CD4-positive, CD25-positive, alpha-beta regulatory T cell (primary cell): ENCODE measurements around the gene LRCH3. TPM values are rescaled to one million over a fixed set of nuclear protein-coding genes. Genes with fewer than 3 reads are reported as not detected.

Experiments used
- ATAC-seq, 2 donors: fragments of 150-1000 bp; cut with Tn5 transposase; one replicate each; pipeline ENCODE4 v1.10.0; 2021; ENCODE audit warnings: low read depth in 2 of 2, moderate number of reproducible peaks in 2 of 2, moderate library complexity in 1 of 2
- DNase-seq, 3 donors: peaks; one replicate each; pipeline versions ENCODE4 v3.0.0 to v3.0.0-alpha.2; 2012 to 2022; ENCODE audit warnings: mixed read lengths in 1 of 3
- H3K27ac ChIP-seq: one replicate; pipeline ENCODE4 v1.7.0; 2013; ENCODE audit warnings: mild to moderate bottlenecking, low read length; ENCODE audit not compliant: insufficient read depth, poor library complexity, severe bottlenecking
- H3K27me3 ChIP-seq: one replicate; pipeline ENCODE4 v1.7.0; 2013; ENCODE audit warnings: low read length; ENCODE audit not compliant: control insufficient read depth, insufficient read depth
- H3K36me3 ChIP-seq: one replicate; pipeline ENCODE4 v1.7.0; 2013; ENCODE audit warnings: mild to moderate bottlenecking, low read length, moderate library complexity; ENCODE audit not compliant: control insufficient read depth, insufficient read depth
- H3K4me1 ChIP-seq: 2 replicates; pipeline ENCODE4 v1.7.0; 2013; ENCODE audit warnings: mild to moderate bottlenecking, low read length; ENCODE audit not compliant: insufficient read depth, control insufficient read depth, poor library complexity, severe bottlenecking
- H3K4me3 ChIP-seq: one replicate; pipeline ENCODE4 v1.7.0; 2013; ENCODE audit warnings: low read depth, mild to moderate bottlenecking, low read length, moderate library complexity
- H3K9me3 ChIP-seq, 2 experiments: 1 replicate in 1 of 2; 2 replicates in 1 of 2; pipeline ENCODE4 v1.7.0; 2013; ENCODE audit warnings: low read length in 2 of 2, mild to moderate bottlenecking in 1 of 2, moderate library complexity in 1 of 2; ENCODE audit not compliant: control insufficient read depth in 2 of 2
- H3K27ac Mint-ChIP-seq, 3 donors: one replicate each; pipeline ENCODE4 v1.8.0; 2020 to 2022; ENCODE audit warnings: mild to moderate bottlenecking in 3 of 3, mixed read lengths in 3 of 3, moderate library complexity in 2 of 3
- H3K27me3 Mint-ChIP-seq: one replicate; pipeline ENCODE4 v1.8.0; 2022; ENCODE audit warnings: mild to moderate bottlenecking, mixed read lengths
- H3K36me3 Mint-ChIP-seq: one replicate; pipeline ENCODE4 v1.8.0; 2020; ENCODE audit warnings: mixed read lengths
- H3K4me1 Mint-ChIP-seq, 4 donors: one replicate each; pipeline ENCODE4 v1.8.0; 2020 to 2022; ENCODE audit warnings: mixed read lengths in 4 of 4, mild to moderate bottlenecking in 1 of 4
- H3K4me3 Mint-ChIP-seq, 4 donors: one replicate each; pipeline ENCODE4 v1.8.0; 2020 to 2022; ENCODE audit warnings: mild to moderate bottlenecking in 4 of 4, mixed read lengths in 4 of 4, moderate library complexity in 3 of 4
- H3K9me3 Mint-ChIP-seq, 7 donors: one replicate each; pipeline ENCODE4 v1.8.0; 2020 to 2022; ENCODE audit warnings: mixed read lengths in 7 of 7, mild to moderate bottlenecking in 3 of 7, moderate library complexity in 2 of 7
- polyA plus RNA-seq, 4 donors: library from polyadenylated mRNA; unstranded; fragments of 300-500 nt; fragmentation: Illumina TruSeq; gene quantifications; one replicate each; pipeline ENCODE4 v1.2.3, GENCODE V29; 2021
- total RNA-seq: library from RNA; stranded (reverse); gene quantifications from one replicate; pipeline ENCODE4 v1.2.3, GENCODE V29; 2022

LRCH3 gene
- total and polyA plus RNA-seq, 5 donors from 2014 or later = 12.2 to 66.1 (median 17.5) TPM

- Mint-ChIP-seq H3K36me3 (peaks cover 24% of the 10 kb centered on the region), H3K27me3 (no peaks in the 10 kb centered on the region), H3K9me3 (no peaks in the 10 kb centered on the region), H3K27ac (peak overlapping the region in 2 of 3 donors; percentile 28 to 72), H3K4me1 (peaks cover 6 to 8% (median 7%) of the 10 kb centered on the region in 4 donors), H3K4me3 (no peak overlapping the region)
- H3K4me3 ChIP-seq = no peak overlapping the region
- no peaks in the 10 kb centered on the region for H3K4me1 ChIP-seq
- DNase-seq (no peak), ATAC-seq (no peak)
- H3K36me3 ChIP-seq = peaks cover 32% of the 10 kb centered on the region
- H3K27ac ChIP-seq = no peak overlapping the region
- no peaks in the 10 kb centered on the region for H3K9me3 ChIP-seq
- H3K27me3 ChIP-seq = no peaks in the 10 kb centered on the region
These were observed 29.7 kb downstream of the LRCH3 start for GRCh38 chr3:197820550-197821335.

DNA sequence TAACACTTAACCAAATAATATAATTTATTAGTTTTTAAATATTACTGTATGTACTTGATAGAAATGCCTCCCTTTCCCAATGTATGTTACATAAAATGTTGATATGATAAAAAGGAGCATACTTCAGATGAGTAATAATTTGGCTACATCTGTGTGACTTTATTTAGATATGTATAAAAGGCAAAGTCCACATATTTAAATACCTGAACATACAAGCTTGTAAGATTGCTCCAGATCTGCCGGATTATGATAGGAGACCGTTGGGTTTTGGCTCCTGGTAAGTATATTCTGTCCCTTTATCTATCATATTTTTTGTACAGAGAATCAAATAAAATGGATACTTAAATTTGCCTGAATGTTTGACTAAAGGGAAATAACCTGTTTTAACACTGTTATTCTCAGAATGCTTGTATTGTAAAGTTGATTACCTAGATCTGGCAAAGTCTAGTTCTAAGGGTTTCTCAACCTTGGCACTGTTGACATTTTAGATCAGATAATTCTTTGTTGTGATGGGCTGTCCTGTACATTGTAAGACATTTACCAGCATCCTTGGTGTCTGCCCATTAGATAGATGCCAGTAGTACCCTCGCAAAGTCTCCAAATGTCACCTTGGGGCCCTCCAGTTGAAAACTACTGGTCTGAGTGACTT, 38.5 kb downstream of the LRCH3 start:
- no peaks in the 10 kb centered on the region for H3K9me3 ChIP-seq
- DNase-seq (no peak), ATAC-seq (no peak)
- peaks cover 59% of the 10 kb centered on the region for H3K36me3 ChIP-seq
- H3K4me1 ChIP-seq = no peaks in the 10 kb centered on the region
- H3K27me3 ChIP-seq = no peaks in the 10 kb centered on the region
- no peak overlapping the region for H3K27ac ChIP-seq
- Mint-ChIP-seq H3K27me3 (no peaks in the 10 kb centered on the region), H3K36me3 (peaks cover 38% of the 10 kb centered on the region), H3K4me1 (peaks cover 0 to 8% (median 5%) of the 10 kb centered on the region in 4 donors), H3K9me3 (no peaks in the 10 kb centered on the region), H3K27ac (peak overlapping the region in 1 of 3 donors; percentile 62), H3K4me3 (no peak overlapping the region)
- H3K4me3 ChIP-seq = no peak overlapping the region

DNA sequence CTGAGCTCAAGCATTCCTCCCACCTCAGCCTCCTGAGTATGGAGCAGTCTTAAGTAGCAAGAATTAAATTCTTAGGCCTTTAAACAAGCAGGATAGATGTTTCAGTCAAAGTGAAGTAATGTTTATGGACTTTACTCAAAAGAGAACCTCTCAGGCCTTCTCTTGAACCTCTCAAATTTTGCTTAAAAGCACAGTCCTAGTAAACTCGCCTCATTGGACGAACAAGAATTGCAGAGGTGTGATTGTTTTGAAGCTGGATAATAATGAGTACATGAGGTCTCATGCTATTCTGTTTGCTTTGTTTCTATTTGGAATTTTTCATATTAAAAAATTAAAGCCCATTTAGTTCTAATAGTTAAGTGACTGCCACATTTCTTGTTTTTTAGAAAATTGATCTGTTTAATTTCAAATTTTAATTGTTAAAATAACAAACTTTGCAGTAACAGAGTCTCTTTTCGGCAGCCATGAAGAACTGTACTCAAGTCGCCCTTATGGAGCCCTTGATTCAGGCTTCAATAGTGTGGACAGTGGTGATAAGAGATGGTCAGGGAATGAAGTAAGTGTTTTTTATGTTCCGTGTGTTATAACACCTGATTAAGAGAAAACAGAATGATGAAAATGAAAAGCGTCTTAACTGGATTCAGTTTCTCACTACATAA, 39.4 kb downstream of the LRCH3 start:
- Histone ChIP-seq H3K27me3 (no peaks in the 10 kb centered on the region), H3K27ac (no peak overlapping the region), H3K36me3 (peaks cover 60% of the 10 kb centered on the region), H3K4me3 (no peak overlapping the region), H3K9me3 (no peaks in the 10 kb centered on the region), H3K4me1 (no peaks in the 10 kb centered on the region)
- ATAC-seq (no peak), DNase-seq (no peak)
- no peaks in the 10 kb centered on the region for H3K9me3 Mint-ChIP-seq
- H3K4me3 Mint-ChIP-seq = no peak overlapping the region
- peaks cover 0 to 7% (median 5%) of the 10 kb centered on the region in 4 donors for H3K4me1 Mint-ChIP-seq
- H3K27ac Mint-ChIP-seq = no peak overlapping the region
- H3K36me3 Mint-ChIP-seq = peaks cover 34% of the 10 kb centered on the region
- no peaks in the 10 kb centered on the region for H3K27me3 Mint-ChIP-seq

DNA sequence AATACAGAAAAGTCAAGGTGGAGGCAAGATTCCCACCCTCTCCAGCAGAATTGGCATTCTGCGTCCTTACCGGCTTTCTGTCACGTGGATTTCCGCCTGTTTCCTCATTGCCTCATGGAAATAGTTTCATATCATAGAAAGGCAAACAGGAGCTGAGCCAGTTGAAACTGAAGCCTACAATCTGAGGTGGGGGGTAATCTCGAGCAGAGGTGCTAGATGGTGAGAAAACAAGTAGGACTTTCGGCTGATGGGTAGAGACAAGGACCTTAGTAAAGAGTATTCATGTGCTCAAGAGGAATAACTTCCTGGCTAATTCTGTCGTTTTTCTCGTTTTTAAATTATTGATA, 39.9 kb downstream of the LRCH3 start:
- H3K4me3 ChIP-seq = no peak overlapping the region
- DNase-seq (no peak), ATAC-seq (no peak)
- peaks cover 63% of the 10 kb centered on the region for H3K36me3 ChIP-seq
- no peaks in the 10 kb centered on the region for H3K9me3 ChIP-seq
- Mint-ChIP-seq H3K9me3 (no peaks in the 10 kb centered on the region), H3K4me3 (no peak overlapping the region), H3K4me1 (peaks cover 0 to 9% (median 3%) of the 10 kb centered on the region in 4 donors), H3K36me3 (peaks cover 39% of the 10 kb centered on the region), H3K27ac (peak overlapping the region in 1 of 3 donors; percentile 60), H3K27me3 (no peaks in the 10 kb centered on the region)
- no peaks in the 10 kb centered on the region for H3K27me3 ChIP-seq
- H3K27ac ChIP-seq = no peak overlapping the region
- no peaks in the 10 kb centered on the region for H3K4me1 ChIP-seq

DNA sequence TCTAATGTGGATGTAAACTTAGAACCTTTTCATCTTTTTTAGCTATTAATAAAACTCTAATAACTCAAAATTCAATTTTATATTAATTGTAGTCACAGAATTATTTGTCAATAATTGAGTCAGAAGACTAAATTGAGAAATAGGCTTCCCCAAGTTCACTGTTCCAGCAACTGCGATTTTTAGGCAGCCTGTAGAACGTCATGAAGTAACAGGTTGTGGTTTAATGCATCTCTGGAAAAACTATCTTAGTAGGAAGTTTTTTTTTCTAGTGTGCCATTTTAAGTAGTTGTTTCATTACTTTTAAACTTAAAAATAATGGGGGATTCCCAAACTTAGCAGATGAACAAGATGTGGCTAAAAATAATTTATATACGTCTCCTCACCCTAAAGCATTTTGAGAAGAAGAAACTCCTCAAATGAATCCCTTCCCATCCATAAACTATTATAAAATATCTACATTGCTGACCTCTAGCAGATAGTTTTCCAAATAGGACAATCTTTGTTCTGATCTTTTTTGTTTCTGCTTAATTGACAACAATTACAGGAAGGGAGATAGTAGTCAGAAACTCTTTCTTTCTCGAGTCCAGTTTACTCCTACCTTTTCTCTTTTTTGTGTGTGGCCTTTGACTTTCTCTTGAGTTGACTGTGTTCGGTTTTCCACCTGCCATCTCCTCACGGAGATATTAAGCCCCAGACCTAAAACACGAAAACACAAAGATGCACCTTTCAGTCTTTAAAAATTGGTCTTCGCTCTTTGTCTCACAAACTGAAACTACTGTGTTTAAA, 43.1 kb downstream of the LRCH3 start:
- H3K4me3 Mint-ChIP-seq = no peak overlapping the region
- H3K36me3 ChIP-seq = peaks cover 63% of the 10 kb centered on the region
- DNase-seq = no peak
- peaks cover 35% of the 10 kb centered on the region for H3K36me3 Mint-ChIP-seq
- peak overlapping the region in 1 of 3 donors; percentile 7 for H3K27ac Mint-ChIP-seq
- no peak for ATAC-seq
- H3K27me3 ChIP-seq = no peaks in the 10 kb centered on the region
- H3K27ac ChIP-seq = no peak overlapping the region
- no peaks in the 10 kb centered on the region for H3K4me1 ChIP-seq
- no peaks in the 10 kb centered on the region for H3K9me3 ChIP-seq
- H3K27me3 Mint-ChIP-seq = no peaks in the 10 kb centered on the region
- peaks cover 0 to 9% (median 3%) of the 10 kb centered on the region in 4 donors for H3K4me1 Mint-ChIP-seq
- no peak overlapping the region for H3K4me3 ChIP-seq
- no peaks in the 10 kb centered on the region for H3K9me3 Mint-ChIP-seq

GRCh38 chr3:197835509-197835908, 44.5 kb downstream of the LRCH3 start:
- DNase-seq (no peak), ATAC-seq (no peak)
- Mint-ChIP-seq H3K27ac (peak overlapping the region in 2 of 3 donors; percentile 56 to 90), H3K27me3 (no peaks in the 10 kb centered on the region), H3K9me3 (no peaks in the 10 kb centered on the region), H3K4me3 (peak overlapping the region in 1 of 4 donors; percentile 63), H3K36me3 (peaks cover 28% of the 10 kb centered on the region), H3K4me1 (peaks cover 0 to 9% (median 3%) of the 10 kb centered on the region in 4 donors)
- Histone ChIP-seq H3K9me3 (no peaks in the 10 kb centered on the region), H3K27me3 (no peaks in the 10 kb centered on the region), H3K4me3 (no peak overlapping the region), H3K27ac (no peak overlapping the region), H3K36me3 (peaks cover 65% of the 10 kb centered on the region), H3K4me1 (no peaks in the 10 kb centered on the region)

DNA sequence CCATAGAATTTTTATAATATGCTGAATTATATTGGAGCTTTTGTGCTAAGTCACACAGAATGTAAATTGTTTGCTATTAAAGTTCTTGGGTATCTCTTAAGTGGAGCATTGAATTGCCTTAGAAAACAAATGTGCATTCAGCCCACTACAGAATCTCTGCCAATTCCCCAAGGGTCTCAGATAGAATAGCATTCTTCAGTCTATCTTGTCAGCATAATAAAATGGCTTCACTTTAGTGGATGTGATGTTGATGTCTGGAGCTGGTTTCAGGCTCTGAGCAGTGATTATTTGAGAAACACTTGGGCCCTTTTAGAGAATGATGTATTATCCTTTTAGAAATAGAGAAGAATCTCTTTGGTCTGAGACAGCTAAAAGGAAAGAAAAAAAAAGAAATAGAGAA, 45.2 kb downstream of the LRCH3 start:
- H3K36me3 Mint-ChIP-seq = peaks cover 26% of the 10 kb centered on the region
- H3K36me3 ChIP-seq = peaks cover 65% of the 10 kb centered on the region
- DNase-seq = no peak
- no peak overlapping the region for H3K27ac Mint-ChIP-seq
- no peak for ATAC-seq
- H3K4me3 Mint-ChIP-seq = no peak overlapping the region
- no peaks in the 10 kb centered on the region for H3K9me3 Mint-ChIP-seq
- no peaks in the 10 kb centered on the region for H3K4me1 ChIP-seq
- H3K27ac ChIP-seq = no peak overlapping the region
- no peaks in the 10 kb centered on the region for H3K9me3 ChIP-seq
- no peaks in the 10 kb centered on the region for H3K27me3 ChIP-seq
- peaks cover 0 to 9% (median 3%) of the 10 kb centered on the region in 4 donors for H3K4me1 Mint-ChIP-seq
- H3K27me3 Mint-ChIP-seq = no peaks in the 10 kb centered on the region
- H3K4me3 ChIP-seq = no peak overlapping the region
